Liver (tissue), 3 donors: ENCODE results near the gene HEPACAM.

Source experiments
- CTCF ChIP-seq: fragments of 150-350 bp; IDR thresholded peaks from 2 replicates; pipeline ENCODE4 v1.5.1; 2017; ENCODE audit warnings: improper control_type of control experiment, low read depth, low read length; ENCODE audit not compliant: missing input control
- JUND ChIP-seq, 2 donors: IDR thresholded peaks; 2 replicates each; pipeline ENCODE4 v1.6.1; 2016; ENCODE audit warnings: antibody characterized with exemption in 2 of 2
- MAX ChIP-seq: IDR thresholded peaks from 2 replicates; pipeline ENCODE4 v1.6.1; 2016; ENCODE audit warnings: antibody characterized with exemption
- NR2F2 ChIP-seq: IDR thresholded peaks from 2 replicates; pipeline ENCODE4 v1.6.1; 2016; ENCODE audit warnings: antibody characterized with exemption
- RAD21 ChIP-seq, 2 donors: IDR thresholded peaks; 2 replicates each; pipeline ENCODE4 v1.6.1; 2016; ENCODE audit warnings: antibody characterized with exemption in 2 of 2, mild to moderate bottlenecking in 2 of 2
- REST ChIP-seq: IDR thresholded peaks from 2 replicates; pipeline ENCODE4 v1.6.1; 2016; ENCODE audit warnings: antibody characterized with exemption, mild to moderate bottlenecking
- RXRA ChIP-seq, 2 donors: IDR thresholded peaks; 2 replicates each; pipeline ENCODE4 v1.6.1; 2017 to 2018; ENCODE audit warnings: antibody characterized with exemption in 2 of 2, mild to moderate bottlenecking in 1 of 2
- SP1 ChIP-seq: IDR thresholded peaks from 2 replicates; pipeline ENCODE4 v1.6.1; 2018; ENCODE audit warnings: antibody characterized with exemption, mild to moderate bottlenecking
- TAF1 ChIP-seq: conservative IDR thresholded peaks from 2 replicates; pipeline ENCODE4 v1.6.1; 2016; ENCODE audit warnings: antibody characterized with exemption, mild to moderate bottlenecking
- YY1 ChIP-seq: IDR thresholded peaks from 2 replicates; pipeline ENCODE4 v1.6.1; 2016; ENCODE audit warnings: antibody characterized with exemption, mild to moderate bottlenecking
- ZBTB33 ChIP-seq: IDR thresholded peaks from 2 replicates; pipeline ENCODE4 v1.6.1; 2016; ENCODE audit warnings: antibody characterized with exemption
- donor health status: healthy.
- donor health status: healthy.

GRCh38 chr11:124895471-124895971, 40.3 kb downstream of the HEPACAM start:
- no peak for TF ChIP-seq CTCF
- no peak for TF ChIP-seq REST
- TF ChIP-seq TAF1 = no peak
- no peak for TF ChIP-seq RAD21 (IDR thresholded peaks at IDR 0.05)
- TF ChIP-seq NR2F2 = no peak
- no peak for TF ChIP-seq JUND (IDR thresholded peaks at IDR 0.05)
- TF ChIP-seq MAX = no peak
- TF ChIP-seq ZBTB33 = no peak
- no peak for TF ChIP-seq YY1
- no peak for TF ChIP-seq SP1
- TF ChIP-seq RXRA (IDR thresholded peaks at IDR 0.05) = no peak
